Psoas muscle (tissue), 8 donors: ENCODE results near the gene IGF1R. TPM values are rescaled to one million over a fixed set of nuclear protein-coding genes. Genes with fewer than 3 reads are reported as not detected.
"Not testable (repeated sequence)": the region's sequence is repeated elsewhere in the genome, so short reads cannot be mapped to it uniquely, and the experiment has no call there.

ENCODE experiments used
- ATAC-seq, 4 donors: fragments of 200-7000 bp; cut with Tn5 transposase; one replicate each; pipeline ENCODE4 v1.9.1; 2020; ENCODE audit warnings: moderate library complexity in 3 of 4, mild to moderate bottlenecking in 2 of 4
- DNase-seq, 2 donors: peaks; one replicate each; pipeline ENCODE4 v3.0.0-alpha.2; 2020
- H3K27ac ChIP-seq: fragments of 200-600 bp; one replicate; pipeline ENCODE4 v1.8.0; 2022
- H3K27me3 ChIP-seq, 3 donors: fragments of 200-600 bp in 1 of 3; one replicate each; pipeline versions ENCODE4 v1.6.1 to v1.8.0; 2013 to 2022; ENCODE audit warnings: low read length in 2 of 3, mild to moderate bottlenecking in 2 of 3, moderate library complexity in 1 of 3; ENCODE audit not compliant: insufficient read depth in 3 of 3
- H3K36me3 ChIP-seq, 2 donors: fragments of 200-600 bp in 1 of 2; one replicate each; pipeline versions ENCODE4 v1.6.1 to v1.8.0; 2013 to 2022; ENCODE audit warnings: low read depth in 1 of 2, mild to moderate bottlenecking in 1 of 2, moderate library complexity in 1 of 2; ENCODE audit not compliant: insufficient read depth in 1 of 2
- H3K4me1 ChIP-seq: fragments of 200-600 bp; one replicate; pipeline ENCODE4 v1.8.0; 2022
- H3K4me3 ChIP-seq: fragments of 200-600 bp; one replicate; pipeline ENCODE4 v1.8.0; 2022; ENCODE audit warnings: mild to moderate bottlenecking
- H3K9me3 ChIP-seq: fragments of 200-600 bp; one replicate; pipeline ENCODE4 v1.8.0; 2022
- CTCF ChIP-seq: fragments of 200-600 bp; IDR thresholded peaks from one replicate; pipeline ENCODE4 v1.8.0; 2022; ENCODE audit warnings: antibody characterized with exemption
- WGBS, 3 donors: extraction: QIAGEN DNeasy Blood & Tissue Kit; methylation state at CpG; one replicate each; pipeline versions ENCODE4 v1.1.6 to v1.1.7; 2013; 5-methylcytosine and 5-hydroxymethylcytosine counted together
- intact Hi-C, 2 donors: fragments of 100-400 bp; cut with DNase I; formaldehyde crosslinking; loops; one replicate each; pipeline versions ENCODE4 v1.11.0 to v1.14.2; 2022
- polyA plus RNA-seq, 3 donors: library from polyadenylated mRNA; stranded (reverse); fragments of 200-250 nt; gene quantifications; one replicate each; pipeline ENCODE4 v1.2.3, GENCODE V29; 2013
- total RNA-seq, 4 donors: library from RNA; stranded (reverse); fragmentation: NEBNext Ultra II Directional in 2 of 4; extraction: Animal tissue kit (Norgen Biotek cat#: 25700) in 2 of 4; gene quantifications; one replicate each; pipeline versions ENCODE4 v1.2.1 to v1.2.4, GENCODE V29; 2021 to 2023
- donor health status: healthy with polysubstance abuse.
- donor health status: DM: no; HTN: no; CAD: no; lungs with moderate emphysema.
- donor health status: Bipolar disorder and iron deficiency.
- donor health status: healthy.
- donor health status: DM: yes; HTN: yes; CAD: no.
- donor health status: DM: no; HTN: no; CAD: no.
- donor health status: DM: no; HTN: no; CAD: no.
- donor health status: DM: yes; HTN: yes; CAD: no.

Gene IGF1R
- total and polyA plus RNA-seq, 7 donors, result 2.1 to 20.4 (median 12.0) TPM

DNA sequence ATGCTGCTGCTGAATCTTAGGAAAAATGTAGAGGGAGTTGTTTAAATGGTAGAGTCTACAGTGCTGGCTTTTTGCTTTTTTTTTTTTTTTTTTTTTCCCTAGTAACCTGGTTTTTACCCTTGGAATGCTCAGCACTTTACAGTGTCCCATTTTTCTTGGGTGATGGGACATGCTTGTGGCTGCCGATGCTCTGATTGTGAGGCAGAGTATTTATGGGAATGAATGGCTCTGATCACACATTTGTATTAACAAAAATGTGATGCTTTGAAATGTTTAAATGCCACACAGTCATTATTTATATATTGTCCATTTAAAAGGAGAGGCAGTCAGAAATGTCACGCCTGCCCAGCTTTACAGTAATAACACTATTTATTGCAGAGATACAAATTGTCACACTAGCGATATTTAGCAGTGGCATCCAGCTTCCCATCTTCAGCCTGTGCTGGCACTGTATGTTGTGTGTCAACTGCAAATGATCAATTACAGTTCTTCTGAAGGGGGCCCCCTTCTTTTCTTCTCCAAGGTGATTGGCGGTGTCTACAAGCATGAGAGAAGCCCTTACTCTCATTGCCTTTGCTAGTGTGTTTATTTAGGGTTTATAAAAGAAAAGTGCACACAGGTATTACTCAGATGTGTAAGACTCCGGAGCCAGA lies 30.9 kb upstream of the IGF1R start:
- Histone ChIP-seq H3K36me3 (no peaks in the 10 kb centered on the region), H3K27me3 (peaks cover 0 to 33% (median 5%) of the 10 kb centered on the region in 3 donors), H3K9me3 (no peaks in the 10 kb centered on the region), H3K27ac (no peak overlapping the region), H3K4me1 (no peaks in the 10 kb centered on the region), H3K4me3 (no peak overlapping the region)
- intact Hi-C loops, result no loop called here
- no peak for TF ChIP-seq CTCF
- 79 to 87% (median 81%) methylated on average over 5 of the region's 5 CpGs for WGBS, 3 donors
- DNase-seq (no peak), ATAC-seq (no peak)

GRCh38 chr15:98618576-98618975 lies 29.8 kb upstream of the IGF1R start:
- H3K36me3 ChIP-seq, DNase-seq, intact Hi-C loops: not testable (repeated sequence)

GRCh38 chr15:98620020-98620419 lies 28.3 kb upstream of the IGF1R start:
- 70 to 73% (median 71%) methylated on average over 8 of the region's 8 CpGs for WGBS, 3 donors
- Histone ChIP-seq H3K4me3 (no peak overlapping the region), H3K27ac (no peak overlapping the region), H3K27me3 (peaks cover 0 to 55% (median 14%) of the 10 kb centered on the region in 3 donors), H3K4me1 (no peaks in the 10 kb centered on the region), H3K36me3 (no peaks in the 10 kb centered on the region), H3K9me3 (no peaks in the 10 kb centered on the region)
- intact Hi-C loops, result no loop called here
- TF ChIP-seq CTCF, result no peak
- DNase-seq (no peak), ATAC-seq (no peak)

More at GRCh38 chr15:98618576-98618975, 29.8 kb upstream of the IGF1R start:
- 74 to 81% (median 81%) methylated on average over 13 of the region's 13 CpGs for WGBS, 3 donors
- peaks cover 0 to 44% (median 8%) of the 10 kb centered on the region in 3 donors for H3K27me3 ChIP-seq
- not testable (repeated sequence) for H3K27ac ChIP-seq, H3K4me3 ChIP-seq, H3K4me1 ChIP-seq, H3K9me3 ChIP-seq, ATAC-seq

DNA sequence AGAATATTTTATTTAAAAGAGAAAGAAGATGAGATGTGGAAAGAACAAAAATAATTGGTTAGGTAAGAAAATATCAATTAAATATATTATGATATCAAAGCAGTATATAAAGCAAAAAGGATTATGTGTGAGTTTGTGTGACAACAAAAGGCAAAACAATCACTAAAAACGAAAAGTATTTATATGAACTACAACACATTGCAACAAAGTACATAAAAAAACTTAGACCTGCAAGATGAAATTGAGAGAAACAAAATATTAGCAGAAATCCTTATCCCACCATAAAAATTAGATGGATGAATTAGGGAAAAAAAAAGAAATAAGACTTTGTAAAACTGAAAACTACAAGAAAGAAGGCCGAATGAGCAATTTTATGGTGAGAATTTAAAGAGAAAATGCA lies 27.3 kb upstream of the IGF1R start:
- Histone ChIP-seq H3K36me3 (no peaks in the 10 kb centered on the region), H3K9me3 (no peaks in the 10 kb centered on the region), H3K27ac (no peak overlapping the region), H3K27me3 (peaks cover 0 to 55% (median 14%) of the 10 kb centered on the region in 3 donors), H3K4me1 (no peaks in the 10 kb centered on the region), H3K4me3 (no peak overlapping the region)
- DNase-seq (no peak), ATAC-seq (no peak)
- intact Hi-C loops, result no loop called here
- no peak for TF ChIP-seq CTCF
- WGBS, 3 donors, result 43 to 91% (median 62%) methylated on average over 2 of the region's 2 CpGs

- Histone ChIP-seq H3K4me1 (no peaks in the 10 kb centered on the region), H3K9me3 (no peaks in the 10 kb centered on the region), H3K36me3 (no peaks in the 10 kb centered on the region), H3K27ac (no peak overlapping the region), H3K27me3 (peaks cover 0 to 47% (median 15%) of the 10 kb centered on the region in 3 donors), H3K4me3 (no peak overlapping the region)
- 82 to 88% (median 86%) methylated on average over 22 of the region's 22 CpGs for WGBS, 3 donors
- ATAC-seq (no peak), DNase-seq (no peak)
- TF ChIP-seq CTCF, result no peak
- intact Hi-C loops, result no loop called here
Observed at GRCh38 chr15:98625614-98626013, 22.7 kb upstream of the IGF1R start.
